Activated gamma-delta T cell treated with Interleukin-2 at 50 U/mL for 16 hours (primary cell): ENCODE results near the gene XAB2.
"Not testable (repeated sequence)": the region's sequence is repeated elsewhere in the genome, so short reads cannot be mapped to it uniquely, and the experiment has no call there.

Experiments
- DNase-seq: peaks from one replicate; pipeline ENCODE4 v3.0.0-alpha.2; 2020

XAB2 gene

GRCh38 chr19:7648265-7649014, 19.1 kb upstream of the XAB2 start:
- no peak for DNase-seq

- no peak for DNase-seq
Observed at GRCh38 chr19:7647156-7647555, 17.8 kb upstream of the XAB2 start.

DNA sequence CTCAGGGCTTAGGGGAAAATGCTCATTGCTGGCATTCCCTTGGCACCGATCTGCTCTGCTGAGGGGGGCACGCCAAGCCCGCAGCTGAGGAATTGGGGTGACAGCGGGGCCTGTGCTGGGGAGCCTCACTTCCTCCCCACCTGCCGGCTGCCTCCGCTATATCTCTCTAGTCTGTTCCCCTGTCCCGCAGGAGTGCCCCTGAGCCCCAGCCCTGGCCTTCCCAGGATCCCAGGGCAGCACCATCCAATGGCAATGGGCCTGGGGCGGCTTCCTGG, 17.0 kb upstream of the XAB2 start:
- no peak for DNase-seq

DNA sequence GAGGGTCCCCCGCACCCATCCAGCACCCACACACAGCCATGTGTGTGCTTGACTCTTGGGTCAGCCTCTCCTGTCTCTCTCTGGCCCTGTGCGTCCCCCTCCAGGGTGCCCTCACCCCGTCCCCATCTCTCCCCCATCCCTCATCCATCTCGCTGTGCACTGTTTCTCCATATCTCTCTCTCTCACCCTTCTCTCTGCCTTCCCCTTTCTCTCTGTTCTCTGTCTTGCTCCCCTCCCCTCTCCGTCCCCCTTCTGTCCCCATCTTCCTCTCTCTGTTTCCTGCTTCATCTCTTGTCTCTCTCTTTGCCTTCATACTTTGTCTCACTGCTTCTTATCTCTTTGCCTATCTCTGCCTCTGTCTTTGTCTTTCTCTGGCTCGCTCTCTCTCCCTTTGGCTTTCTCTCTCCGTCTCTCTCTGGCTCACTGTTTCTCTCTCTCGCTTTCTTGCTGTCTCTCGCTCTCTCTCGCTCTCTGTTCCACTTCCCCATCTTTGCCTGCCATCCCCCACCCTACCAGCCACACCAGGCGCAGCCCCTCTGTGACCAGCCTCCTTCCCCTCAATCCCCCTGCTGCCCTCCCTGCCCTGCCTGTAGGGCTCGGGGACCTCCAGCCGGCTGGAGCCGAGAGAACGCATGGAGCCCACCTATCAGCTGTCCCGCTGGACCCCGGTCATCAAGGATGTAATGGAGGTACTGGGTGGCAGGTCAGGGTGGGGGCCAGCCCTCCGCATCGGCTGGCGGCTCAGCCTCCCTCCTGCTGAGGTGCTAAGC, 16.5 kb upstream of the XAB2 start:
- DNase-seq: no peak

DNA sequence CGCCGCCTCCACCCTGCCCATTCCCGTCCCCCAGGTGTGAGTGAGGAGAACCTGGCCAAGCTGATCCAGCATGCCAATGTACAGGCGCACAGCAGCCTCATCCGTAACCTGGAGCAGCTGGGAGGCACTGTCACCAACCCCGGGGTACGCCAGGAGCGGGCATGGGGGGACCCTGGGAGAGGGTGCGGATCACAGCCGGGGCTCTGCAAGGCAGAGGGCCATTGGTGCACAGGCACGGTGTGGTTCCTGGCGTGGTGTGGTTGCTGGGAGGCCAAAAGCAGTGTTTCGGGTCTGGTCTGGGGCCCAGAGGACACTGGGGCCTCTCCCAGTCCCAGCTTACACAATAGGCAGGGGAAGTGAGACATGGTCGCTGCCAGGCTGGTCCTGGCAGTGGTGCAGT, 15.8 kb upstream of the XAB2 start:
- no peak for DNase-seq

- DNase-seq: no peak
Observed at GRCh38 chr19:7644550-7644877, 15.2 kb upstream of the XAB2 start.

- DNase-seq: not testable (repeated sequence)
Observed at GRCh38 chr19:7643629-7644549, 14.5 kb upstream of the XAB2 start.

DNA sequence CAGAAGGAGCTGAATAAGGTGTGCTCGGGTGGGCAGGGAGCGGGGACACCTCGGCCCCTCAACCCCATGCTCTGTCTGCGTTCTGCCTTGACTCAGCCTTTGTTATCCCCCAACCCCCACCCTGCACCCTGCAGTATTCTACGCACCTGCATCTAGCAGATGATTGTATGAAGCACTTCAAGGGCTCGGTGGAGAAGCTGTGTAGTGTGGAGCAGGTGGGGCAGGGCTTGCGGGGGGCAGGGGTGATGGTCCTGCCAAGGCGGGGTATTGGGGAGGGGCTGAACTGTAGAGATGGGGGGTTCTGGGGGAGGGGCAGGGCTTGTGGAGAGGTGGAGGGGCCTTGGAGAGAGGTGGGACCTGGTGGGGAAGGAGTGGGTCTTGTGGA, 13.7 kb upstream of the XAB2 start:
- DNase-seq: no peak

DNA sequence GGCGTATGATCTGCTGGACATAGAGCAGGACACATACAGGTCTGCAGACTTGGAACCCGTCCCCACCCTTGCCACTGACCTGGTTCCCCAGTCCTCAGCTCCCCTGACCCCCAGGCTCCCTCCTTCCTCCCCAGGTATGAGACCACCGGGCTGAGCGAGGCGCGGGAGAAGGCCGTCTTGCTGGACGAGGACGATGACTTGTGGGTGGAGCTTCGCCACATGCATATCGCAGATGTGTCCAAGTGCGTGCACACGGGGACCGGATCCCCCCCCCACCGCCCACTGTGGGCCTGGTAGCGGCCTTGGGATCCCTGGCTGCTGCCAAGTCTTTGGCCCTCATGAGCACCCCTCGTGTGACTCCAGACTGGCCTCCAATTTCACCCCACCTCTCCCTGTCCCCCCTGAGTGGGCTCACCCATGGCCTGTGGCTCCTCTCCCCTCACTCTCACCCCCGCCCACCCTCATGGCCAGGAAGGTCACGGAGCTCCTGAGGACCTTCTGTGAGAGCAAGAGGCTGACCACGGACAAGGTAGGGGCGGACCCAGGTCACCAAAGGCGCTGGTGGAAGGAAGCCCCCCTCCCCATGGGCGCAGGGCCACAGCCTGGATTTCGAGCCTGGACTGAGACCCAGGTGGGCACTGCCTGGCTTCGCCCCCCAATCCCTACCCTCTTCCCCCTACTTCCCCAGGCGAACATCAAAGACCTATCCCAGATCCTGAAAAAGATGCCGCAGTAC, 13.1 kb upstream of the XAB2 start:
- DNase-seq: no peak

DNA sequence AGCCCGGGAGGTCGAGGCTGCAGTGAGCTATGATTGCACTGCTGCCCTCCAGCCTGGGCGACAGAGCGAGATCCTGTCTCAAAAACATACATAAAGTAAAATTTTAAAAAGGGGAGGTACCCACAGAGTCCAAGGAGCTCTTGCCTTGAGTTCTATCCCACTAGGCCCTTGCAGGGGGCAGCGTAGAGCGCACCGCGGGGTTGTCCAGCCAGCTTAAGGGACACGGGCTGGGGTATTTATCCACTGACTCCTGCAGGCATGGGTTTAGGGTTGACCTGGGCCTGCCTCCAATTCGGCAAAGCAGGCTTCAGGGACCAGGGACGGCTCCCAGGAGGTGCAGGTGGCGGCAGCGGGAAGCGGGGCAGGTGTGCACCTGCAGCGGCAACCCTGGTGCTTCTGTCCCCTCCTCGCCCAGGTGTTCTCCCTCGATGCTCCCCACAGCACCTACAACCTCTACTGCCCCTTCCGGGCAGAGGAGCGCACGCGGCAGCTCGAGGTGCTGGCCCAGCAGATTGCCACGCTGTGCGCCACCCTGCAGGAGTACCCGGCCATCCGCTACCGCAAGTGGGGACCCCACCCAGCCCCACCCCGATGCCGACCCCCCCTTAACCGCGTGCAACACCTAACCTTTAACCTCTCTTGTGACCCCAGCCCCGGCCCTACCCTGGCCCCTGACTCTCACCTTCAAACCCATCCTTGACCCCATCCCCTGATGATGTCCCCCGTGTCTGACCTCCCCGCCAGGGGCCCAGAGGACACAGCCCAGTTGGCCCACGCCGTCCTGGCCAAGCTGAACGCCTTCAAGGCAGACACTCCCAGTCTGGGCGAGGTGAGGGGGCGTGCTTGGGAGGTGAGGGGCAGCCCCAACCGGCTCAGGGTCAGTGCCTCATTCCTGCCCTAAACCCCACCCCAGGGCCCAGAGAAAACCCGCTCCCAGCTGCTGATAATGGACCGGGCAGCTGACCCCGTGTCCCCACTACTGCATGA, 12.2 kb upstream of the XAB2 start:
- no peak for DNase-seq

DNA sequence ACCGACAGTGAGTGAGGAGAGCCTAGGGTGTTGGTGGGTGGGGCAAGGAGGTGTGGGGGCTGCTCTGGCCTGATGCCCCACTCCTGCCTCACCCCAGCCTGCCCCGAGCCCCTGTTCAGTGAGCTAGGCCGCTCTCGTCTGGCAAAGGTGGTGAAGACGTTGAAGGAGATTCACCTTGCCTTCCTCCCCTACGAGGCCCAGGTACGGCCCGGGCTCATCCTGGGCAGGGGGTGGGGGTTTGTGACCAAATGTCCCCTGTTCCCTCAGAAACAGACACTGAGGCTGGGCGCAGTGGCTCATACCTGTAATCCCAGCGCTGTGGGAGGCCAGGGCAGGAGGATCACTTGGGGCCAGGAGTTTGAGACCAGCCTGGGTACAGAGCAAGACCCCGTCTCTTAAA, 11.5 kb upstream of the XAB2 start:
- DNase-seq: no peak

GRCh38 chr19:7639863-7640348, 10.6 kb upstream of the XAB2 start:
- DNase-seq: no peak

- DNase-seq: no peak
Observed at GRCh38 chr19:7638802-7639465, 9.6 kb upstream of the XAB2 start.

- DNase-seq: no peak
Observed at GRCh38 chr19:7637374-7638256, 8.3 kb upstream of the XAB2 start.

- peak; percentile 93 for DNase-seq
Observed at GRCh38 chr19:7636691-7637373, 7.5 kb upstream of the XAB2 start, which contains the start of gene STXBP2. TSS of gene STXBP2 (plus strand) at chr19:7637110. CDS start at chr19:7637150, 40 bp downstream.

DNA sequence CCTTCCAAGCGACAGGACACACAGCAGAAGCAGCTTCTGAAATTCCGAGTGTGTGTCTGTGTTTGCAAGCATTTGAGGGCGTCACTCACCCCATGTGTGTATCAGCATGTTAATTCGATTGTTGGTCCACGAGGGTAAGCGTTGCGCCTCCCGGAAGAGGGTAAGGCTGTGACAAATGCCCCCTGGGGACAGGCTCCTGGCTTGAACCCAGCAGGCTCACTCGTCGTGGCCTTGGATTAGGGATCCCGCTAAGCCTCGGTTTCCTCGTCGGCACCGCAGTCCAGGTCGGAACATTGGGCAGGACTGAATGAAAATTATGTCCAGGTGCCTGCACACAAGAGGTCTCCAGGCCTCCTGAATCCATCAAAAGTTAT, 7.0 kb upstream of the XAB2 start:
- no peak for DNase-seq

GRCh38 chr19:7635670-7636069, 6.3 kb upstream of the XAB2 start:
- no peak for DNase-seq

DNA sequence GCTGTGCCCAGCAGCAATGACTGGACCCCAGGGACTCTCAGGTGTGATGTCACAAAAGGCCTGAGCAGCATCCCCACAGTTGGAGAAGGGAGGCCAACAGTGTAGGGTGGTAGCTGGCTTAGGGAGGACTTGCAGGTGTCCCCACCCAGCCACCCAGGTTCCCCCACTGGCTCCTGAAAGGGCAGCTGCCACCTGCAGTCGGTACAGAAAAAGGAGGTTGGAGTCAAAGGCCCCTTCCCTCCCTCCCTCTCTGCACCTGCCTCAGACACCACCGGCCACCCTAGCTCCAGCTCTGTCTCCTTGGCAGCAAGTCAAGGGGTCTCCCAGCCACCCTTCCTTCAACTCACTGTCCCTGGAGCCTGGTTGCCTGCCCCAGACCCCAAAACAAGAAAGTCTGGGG, 4.4 kb upstream of the XAB2 start, which contains the start of gene PCP2:
Gene PCP2 (minus strand): TSS at position 22 of the 400 bp plus-strand sequence. CDS start 262 bp downstream, outside the sequence.
- DNase-seq: no peak
